Breast epithelium (tissue), 4 donors: ENCODE results near the gene TRAF5. TPM values are rescaled to one million over a fixed set of nuclear protein-coding genes. Genes with fewer than 3 reads are reported as not detected.
A peak's percentile ranks its signal among the peaks of the same experiment; 100 is the strongest.

Experiments
- DNase-seq, 2 donors: peaks; one replicate each; pipeline ENCODE4 v3.0.0-alpha.2; 2019; ENCODE audit warnings: low spot score in 2 of 2
- H3K27ac ChIP-seq, 2 donors: fragments of 200-600 bp; sonication (generic) in 1 of 2; one replicate each; pipeline ENCODE4 v1.5.1; 2016 to 2019; ENCODE audit warnings: mild to moderate bottlenecking in 1 of 2
- H3K27me3 ChIP-seq, 2 donors: fragments of 200-600 bp; sonication (generic) in 1 of 2; one replicate each; pipeline versions ENCODE4 v1.5.1 to v1.6.0; 2017 to 2019; ENCODE audit warnings: control low read depth in 1 of 2, mild to moderate bottlenecking in 1 of 2
- H3K36me3 ChIP-seq: fragments of 200-600 bp; one replicate; pipeline ENCODE4 v1.5.1; 2019
- H3K4me1 ChIP-seq, 2 donors: fragments of 200-600 bp; sonication (generic); one replicate each; pipeline ENCODE4 v1.5.1; 2016 to 2019; ENCODE audit warnings: control low read depth in 1 of 2
- H3K4me3 ChIP-seq, 3 donors: fragments of 200-600 bp; sonication (generic); 1 replicate in 2 of 3; 2 replicates in 1 of 3; pipeline ENCODE4 v1.5.1; 2016 to 2019; ENCODE audit warnings: mild to moderate bottlenecking in 3 of 3, moderate library complexity in 2 of 3
- H3K9me3 ChIP-seq, 2 donors: fragments of 200-600 bp; sonication (generic) in 1 of 2; one replicate each; pipeline ENCODE4 v1.5.1; 2016 to 2019; ENCODE audit warnings: control low read depth in 1 of 2
- POLR2A ChIP-seq: fragments of 450-650 bp; IDR thresholded peaks from one replicate; pipeline ENCODE4 v1.6.1; 2016; ENCODE audit warnings: antibody characterized with exemption, mild to moderate bottlenecking, moderate library complexity
- POLR2AphosphoS5 ChIP-seq, 3 donors: sonication (generic); formaldehyde crosslinking; IDR thresholded peaks; one replicate each; pipeline ENCODE4 v1.6.1; 2017; ENCODE audit warnings: antibody characterized with exemption in 3 of 3
- intact Hi-C: fragments of 100-400 bp; cut with DNase I; formaldehyde crosslinking; loops from one replicate; pipeline ENCODE4 v1.15.1; 2023; ENCODE audit warnings: low total_unique reads
- total RNA-seq, 3 donors: library from RNA; depleted of rRNA; stranded (reverse); fragments of >200 nt; gene quantifications; one replicate each; pipeline ENCODE4 v1.1.0, GENCODE V29; 2016
- TF ChIP-seq, protein P1 (sequence below), 3 donors: fragments of 450-650 bp; IDR thresholded peaks; one replicate each; pipeline ENCODE4 v1.5.1; 2016 to 2017; ENCODE audit warnings: antibody characterized with exemption in 3 of 3, mild to moderate bottlenecking in 3 of 3, moderate library complexity in 3 of 3

The TRAF5 gene
- total RNA-seq, 3 donors from 2014 or later: 10.9 to 28.8 (median 21.8) TPM

DNA sequence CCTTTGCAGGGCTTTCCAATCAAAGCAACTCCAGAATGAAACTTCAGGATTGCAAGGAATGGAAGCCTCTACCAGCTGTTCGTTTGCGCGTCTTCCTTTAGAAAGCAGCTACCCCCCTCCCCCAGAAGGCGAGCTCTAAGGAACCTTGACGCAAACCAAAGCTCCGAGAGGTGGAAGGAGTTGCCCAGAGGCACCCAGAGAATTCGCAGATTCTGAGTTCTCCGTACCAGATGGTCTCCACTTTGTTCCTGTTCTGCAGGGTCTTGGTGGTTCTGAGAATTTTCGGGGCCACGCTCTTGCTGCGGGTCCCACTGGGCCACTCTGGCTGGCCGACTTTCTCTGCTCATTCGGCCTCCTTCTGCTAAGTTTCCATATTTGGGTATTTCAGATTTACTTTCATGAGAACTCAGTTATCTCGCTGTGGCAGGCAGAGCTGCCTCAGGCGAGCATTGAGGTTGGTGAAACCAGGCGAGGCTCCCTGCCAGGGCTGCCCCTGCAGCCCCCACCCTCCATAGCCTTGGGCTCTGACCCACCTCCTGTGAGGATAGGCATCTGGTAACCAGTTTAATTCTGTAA, 801 bp downstream of the TRAF5 start:
- Histone ChIP-seq H3K4me1 (peaks cover 0 to 4% of the 10 kb centered on the region in 2 donors), H3K4me3 (peak overlapping the region; percentile 62 to 88 (median 82)), H3K27me3 (no peaks in the 10 kb centered on the region), H3K36me3 (no peaks in the 10 kb centered on the region), H3K27ac (peak overlapping the region; percentile 82 to 91), H3K9me3 (no peaks in the 10 kb centered on the region)
- no peak for DNase-seq
- intact Hi-C loops: no loop called here
- TF ChIP-seq POLR2AphosphoS5 (IDR thresholded peaks at IDR 0.05): peak in 1 of 3 donors; percentile 21
- TF ChIP-seq, protein P1, sequence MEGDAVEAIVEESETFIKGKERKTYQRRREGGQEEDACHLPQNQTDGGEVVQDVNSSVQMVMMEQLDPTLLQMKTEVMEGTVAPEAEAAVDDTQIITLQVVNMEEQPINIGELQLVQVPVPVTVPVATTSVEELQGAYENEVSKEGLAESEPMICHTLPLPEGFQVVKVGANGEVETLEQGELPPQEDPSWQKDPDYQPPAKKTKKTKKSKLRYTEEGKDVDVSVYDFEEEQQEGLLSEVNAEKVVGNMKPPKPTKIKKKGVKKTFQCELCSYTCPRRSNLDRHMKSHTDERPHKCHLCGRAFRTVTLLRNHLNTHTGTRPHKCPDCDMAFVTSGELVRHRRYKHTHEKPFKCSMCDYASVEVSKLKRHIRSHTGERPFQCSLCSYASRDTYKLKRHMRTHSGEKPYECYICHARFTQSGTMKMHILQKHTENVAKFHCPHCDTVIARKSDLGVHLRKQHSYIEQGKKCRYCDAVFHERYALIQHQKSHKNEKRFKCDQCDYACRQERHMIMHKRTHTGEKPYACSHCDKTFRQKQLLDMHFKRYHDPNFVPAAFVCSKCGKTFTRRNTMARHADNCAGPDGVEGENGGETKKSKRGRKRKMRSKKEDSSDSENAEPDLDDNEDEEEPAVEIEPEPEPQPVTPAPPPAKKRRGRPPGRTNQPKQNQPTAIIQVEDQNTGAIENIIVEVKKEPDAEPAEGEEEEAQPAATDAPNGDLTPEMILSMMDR (IDR thresholded peaks at IDR 0.05): no peak

GRCh38 chr1:211328084-211328694, 1.6 kb downstream of the TRAF5 start:
- no peaks in the 10 kb centered on the region for H3K9me3 ChIP-seq
- H3K36me3 ChIP-seq: no peaks in the 10 kb centered on the region
- H3K4me1 ChIP-seq: peaks cover 0 to 4% of the 10 kb centered on the region in 2 donors
- peak overlapping the region; percentile 82 to 91 for H3K27ac ChIP-seq
- no peak for DNase-seq
- peak overlapping the region in 2 of 3 donors; percentile 82 to 88 for H3K4me3 ChIP-seq
- no peaks in the 10 kb centered on the region for H3K27me3 ChIP-seq
- intact Hi-C loops: no loop called here
- TF ChIP-seq POLR2A (no peak), POLR2AphosphoS5 (IDR thresholded peaks at IDR 0.05) (no peak)
- TF ChIP-seq, protein P1 (IDR thresholded peaks at IDR 0.05): no peak

DNA sequence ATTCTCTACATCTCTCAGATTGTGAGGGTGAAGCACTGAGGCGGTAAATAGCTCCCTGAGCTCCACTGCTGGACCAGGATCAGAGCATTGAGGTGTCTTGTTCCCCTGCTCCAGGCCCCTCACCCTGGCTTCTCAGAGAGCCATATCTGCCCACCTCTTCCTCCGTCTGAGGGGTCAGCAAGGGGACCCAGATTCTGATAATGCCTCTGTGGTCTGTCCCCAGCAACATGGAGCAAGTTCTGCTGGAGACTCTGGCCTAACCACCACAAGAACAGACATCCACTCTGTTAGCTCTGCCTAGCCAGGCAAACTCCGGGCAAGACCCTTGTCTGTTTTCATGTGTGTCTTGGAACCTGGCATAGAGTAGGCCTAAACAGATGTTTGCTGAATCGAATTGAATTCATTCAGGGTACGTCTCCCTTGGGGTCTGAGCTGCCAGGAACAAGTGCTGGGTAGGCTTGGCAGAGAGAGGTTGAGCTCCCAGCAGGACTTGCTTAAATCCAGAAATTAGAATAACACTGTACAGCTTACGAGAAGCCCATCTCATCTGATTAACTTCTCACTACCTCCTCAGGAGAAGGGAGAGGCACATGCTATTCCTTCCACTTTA, 2.3 kb downstream of the TRAF5 start:
- no peaks in the 10 kb centered on the region for H3K27me3 ChIP-seq
- TF ChIP-seq, protein P1 (IDR thresholded peaks at IDR 0.05): no peak
- TF ChIP-seq POLR2A: no peak
- no peak for TF ChIP-seq POLR2AphosphoS5 (IDR thresholded peaks at IDR 0.05)
- no peaks in the 10 kb centered on the region for H3K36me3 ChIP-seq
- H3K4me1 ChIP-seq: peaks cover 0 to 4% of the 10 kb centered on the region in 2 donors
- no peaks in the 10 kb centered on the region for H3K9me3 ChIP-seq
- H3K27ac ChIP-seq: peak overlapping the region; percentile 43 to 91
- no peak for DNase-seq
- intact Hi-C loops: no loop called here
- no peak overlapping the region for H3K4me3 ChIP-seq

- TF ChIP-seq POLR2AphosphoS5 (IDR thresholded peaks at IDR 0.05) (no peak), POLR2A (no peak)
- TF ChIP-seq, protein P1 (IDR thresholded peaks at IDR 0.05): no peak
- intact Hi-C loops: no loop called here
- no peak for DNase-seq
- Histone ChIP-seq H3K9me3 (no peaks in the 10 kb centered on the region), H3K27ac (peak overlapping the region; percentile 43 to 91), H3K27me3 (no peaks in the 10 kb centered on the region), H3K36me3 (no peaks in the 10 kb centered on the region), H3K4me1 (peaks cover 0 to 4% of the 10 kb centered on the region in 2 donors), H3K4me3 (peak overlapping the region in 2 of 3 donors; percentile 10 to 39)
These were observed 3.1 kb downstream of the TRAF5 start for GRCh38 chr1:211329764-211330201.
